ENCODE results near the gene NEO1.
"Not testable (repeated sequence)": the region's sequence is repeated elsewhere in the genome, so short reads cannot be mapped to it uniquely, and the experiment has no call there.

NEO1 gene

DNA sequence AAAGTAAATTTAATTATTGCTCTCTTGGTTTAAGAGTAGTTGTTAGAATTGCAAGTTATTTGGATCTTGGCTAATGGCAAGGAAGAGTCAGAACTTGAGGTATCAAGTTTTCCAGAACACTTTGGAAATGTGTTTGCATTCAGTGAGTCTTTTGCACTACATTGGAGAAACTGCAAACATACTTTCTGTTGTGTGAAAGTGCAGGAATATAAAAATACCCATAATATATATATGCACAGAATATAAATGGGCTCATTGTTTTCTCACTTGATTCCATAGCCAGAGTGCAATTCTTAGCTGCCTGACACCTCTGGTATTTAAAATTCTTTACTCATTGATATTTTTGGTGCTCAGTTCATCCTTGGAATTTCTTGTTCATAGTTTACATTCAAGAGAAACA lies 223.6 kb downstream of the NEO1 start:
- no peak for DNase-seq

DNA sequence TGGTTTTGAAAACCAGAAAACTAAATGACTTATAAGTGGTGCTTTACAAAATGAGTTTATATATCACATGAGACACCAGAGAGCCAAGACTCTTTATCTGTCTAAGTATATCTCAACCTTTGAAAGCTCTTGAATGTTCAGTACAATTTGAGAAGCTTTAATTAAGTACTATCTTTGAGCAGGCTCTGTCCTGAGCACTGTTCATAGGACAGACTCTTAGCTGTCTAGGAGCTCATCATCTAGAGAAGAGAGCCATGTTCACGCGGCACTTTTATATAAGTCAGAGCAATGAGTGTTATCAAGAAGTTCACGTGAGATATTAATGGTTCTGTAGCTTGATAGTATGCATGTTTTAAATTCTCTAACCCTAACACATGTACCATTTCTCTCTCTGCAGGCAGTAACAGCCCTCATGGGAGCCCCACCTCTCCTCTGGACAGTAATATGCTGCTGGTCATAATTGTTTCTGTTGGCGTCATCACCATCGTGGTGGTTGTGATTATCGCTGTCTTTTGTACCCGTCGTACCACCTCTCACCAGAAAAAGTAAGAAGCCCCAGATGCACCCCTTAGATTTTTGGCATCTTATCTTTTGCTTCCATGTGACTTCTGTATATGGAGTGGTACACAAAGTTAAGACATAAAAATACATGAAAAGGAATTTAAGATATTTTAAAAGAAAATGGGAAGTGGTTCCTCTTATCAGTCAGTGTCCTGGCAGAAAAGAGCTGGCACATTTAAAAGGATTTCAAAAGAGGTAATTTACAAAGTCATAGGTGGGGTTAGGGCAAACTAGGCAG lies 230.5 kb downstream of the NEO1 start:
- no peak for DNase-seq

- no peak for DNase-seq
These were observed 231.2 kb downstream of the NEO1 start for GRCh38 chr15:73283366-73283962.

GRCh38 chr15:73284090-73284716 lies 231.9 kb downstream of the NEO1 start:
- no peak for DNase-seq

DNA sequence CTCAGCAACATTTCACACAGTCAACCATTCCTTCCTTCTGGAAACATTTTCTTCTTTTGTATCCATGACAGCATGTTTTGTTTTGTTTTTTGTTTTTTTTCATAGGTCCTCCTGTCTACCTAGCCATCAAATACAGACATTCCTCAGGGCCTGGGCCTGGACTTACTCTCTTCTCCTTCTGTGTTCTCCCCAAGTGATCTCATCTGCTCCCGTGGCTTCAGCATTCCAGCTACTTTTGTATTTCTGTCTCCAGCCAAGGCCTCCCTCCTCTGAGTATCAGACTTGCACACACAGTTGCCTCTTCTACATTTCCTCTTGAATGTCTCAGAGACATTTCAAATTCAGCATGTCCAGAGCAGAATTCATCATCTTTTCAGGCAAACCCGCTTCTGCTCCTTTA lies 234.0 kb downstream of the NEO1 start:
- no peak for DNase-seq

DNA sequence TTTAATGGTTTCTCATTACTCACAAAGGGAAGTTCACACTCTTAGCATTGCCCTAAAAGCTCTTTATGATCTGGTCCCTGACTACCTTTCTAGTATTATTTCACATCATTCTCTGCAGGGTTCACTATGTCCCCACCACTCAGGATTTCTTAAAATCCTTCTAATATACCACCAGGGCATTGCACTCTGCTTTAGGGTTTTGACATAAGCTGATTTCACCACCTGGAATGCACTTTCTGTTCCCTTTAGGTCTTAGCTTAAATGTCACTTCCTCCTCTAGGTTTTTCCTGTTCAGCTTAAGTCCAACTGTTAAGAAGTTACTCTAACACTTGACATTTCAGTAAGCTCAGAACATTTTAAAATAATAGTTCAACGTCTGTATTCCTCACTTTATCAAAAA lies 234.8 kb downstream of the NEO1 start:
- DNase-seq, result no peak

GRCh38 chr15:73291441-73291840 lies 239.2 kb downstream of the NEO1 start:
- no peak for DNase-seq

DNA sequence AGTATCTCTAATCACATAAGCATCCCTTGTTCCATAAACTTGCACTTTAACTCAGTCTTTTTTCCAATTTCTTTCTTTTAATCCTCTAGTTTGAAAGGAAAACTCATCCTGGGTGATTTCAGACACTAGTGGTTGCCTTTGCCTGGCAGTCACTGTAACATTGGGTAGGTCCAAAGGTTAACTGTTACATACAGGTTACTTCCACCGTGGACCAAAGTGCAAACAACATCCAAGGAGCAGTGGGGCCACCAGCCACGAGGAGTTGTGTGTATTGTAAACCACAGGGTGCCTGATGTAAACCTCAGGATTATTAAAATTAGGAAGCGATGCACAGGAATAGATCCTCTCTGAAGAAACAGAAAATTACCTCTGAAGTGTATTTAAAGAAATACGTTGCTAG lies 241.5 kb downstream of the NEO1 start:
- no peak for DNase-seq

DNA sequence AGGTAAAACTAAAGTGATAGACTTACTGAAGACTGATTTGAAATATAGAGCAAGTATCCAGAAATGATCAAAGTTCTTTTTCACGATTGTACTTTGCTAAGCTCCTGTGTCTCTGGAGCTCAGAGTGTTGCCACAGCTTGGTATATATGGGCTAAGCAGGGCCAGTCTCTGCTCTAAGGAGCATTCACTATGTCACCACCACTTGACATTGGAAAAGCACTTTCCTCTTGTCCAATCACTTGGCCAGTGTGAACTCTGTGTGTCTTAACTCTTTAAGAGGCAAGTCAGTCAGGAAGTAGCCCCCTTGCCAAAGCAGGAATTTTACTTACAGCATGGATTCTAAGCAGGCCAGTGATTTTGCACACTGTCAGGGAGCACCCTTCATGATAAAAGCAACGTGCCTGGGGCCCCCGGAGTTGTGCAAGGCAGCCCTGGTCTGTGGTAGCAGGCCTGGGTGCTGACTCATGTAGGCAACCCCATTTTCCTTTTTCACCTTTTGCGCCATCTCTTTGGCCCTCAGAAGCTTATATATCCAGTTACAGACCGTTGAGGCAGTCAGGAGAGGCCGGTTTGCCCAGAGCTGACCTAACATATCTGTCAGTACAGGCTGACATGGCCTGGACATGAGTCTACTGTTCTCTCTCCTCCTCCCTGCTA lies 243.5 kb downstream of the NEO1 start:
- DNase-seq, result no peak

DNA sequence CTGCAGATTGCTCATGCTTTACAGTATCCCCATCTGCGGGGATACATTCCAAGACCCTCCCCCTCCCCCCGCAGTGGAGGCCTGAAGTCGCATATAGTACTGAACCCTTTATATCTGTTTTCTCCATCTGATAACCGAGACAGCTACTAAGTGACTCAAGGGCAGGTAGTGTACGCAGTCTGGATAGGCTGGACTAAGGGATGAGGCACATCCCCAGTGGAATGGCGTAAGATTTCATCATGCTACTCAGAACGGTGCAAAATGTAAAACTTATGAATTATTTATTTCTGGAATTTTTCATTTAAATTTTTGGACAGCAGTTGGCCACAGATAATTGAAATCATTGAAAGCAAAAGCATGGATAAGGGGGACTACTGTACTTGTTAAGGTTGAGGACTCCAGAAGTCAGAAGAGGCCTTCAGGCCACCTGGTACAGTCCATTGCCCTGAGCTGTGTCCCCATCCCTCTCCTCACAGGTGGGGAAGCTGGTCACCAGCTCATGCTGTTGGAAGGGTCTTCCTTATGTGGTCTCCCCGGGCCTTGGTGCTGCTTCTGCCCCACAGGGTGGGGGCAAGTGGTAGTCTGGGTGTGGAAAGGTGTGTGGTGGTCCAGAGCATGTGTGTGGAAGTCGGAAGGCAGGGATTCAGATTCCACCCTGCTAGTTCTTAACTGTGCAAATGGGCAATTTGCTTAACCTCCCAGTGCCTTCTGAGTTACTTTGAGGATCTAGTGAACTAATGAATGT lies 244.5 kb downstream of the NEO1 start:
- no peak for DNase-seq

- DNase-seq, result no peak
These were observed 246.4 kb downstream of the NEO1 start for GRCh38 chr15:73298522-73299245.

DNA sequence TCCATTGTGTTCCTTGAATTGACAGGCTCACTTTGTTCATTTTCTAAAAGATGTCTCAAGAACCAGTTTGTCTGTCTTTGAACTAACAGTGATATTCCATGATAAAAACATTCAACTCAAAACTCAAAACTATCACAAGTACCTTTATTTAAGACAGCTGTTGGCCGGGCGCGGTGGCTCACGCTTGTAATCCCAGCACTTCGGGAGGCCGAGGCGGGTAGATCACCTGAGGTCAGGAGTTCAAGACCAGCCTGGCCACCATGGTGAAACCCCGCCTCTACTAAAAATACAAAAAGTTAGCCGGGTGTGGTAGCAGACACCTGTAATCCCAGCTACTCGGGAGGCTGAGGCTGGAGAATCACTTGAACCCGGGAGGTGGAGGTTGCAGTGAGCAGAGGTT lies 248.0 kb downstream of the NEO1 start:
- DNase-seq, result not testable (repeated sequence)

DNA sequence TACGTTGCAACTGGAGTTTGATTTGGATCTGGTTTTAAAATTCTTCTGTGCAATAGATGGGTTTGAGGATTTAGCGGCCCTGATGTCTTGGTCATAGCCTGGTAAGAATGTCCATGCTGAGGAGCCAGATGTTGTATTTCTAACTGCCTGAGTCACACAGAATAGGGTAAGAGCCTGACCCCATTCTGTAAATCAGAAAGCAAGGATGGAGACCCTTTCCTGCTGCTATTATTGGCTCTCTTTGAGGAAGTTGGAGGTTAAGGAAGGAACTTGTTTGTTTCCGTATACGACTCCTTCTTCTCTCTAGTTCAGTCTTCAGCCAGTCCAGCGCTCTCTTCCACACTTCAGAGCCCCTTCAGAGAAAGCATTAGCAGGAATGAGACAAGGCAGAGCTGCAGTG lies 251.4 kb downstream of the NEO1 start:
- DNase-seq, result no peak

GRCh38 chr15:73305331-73306211 lies 253.3 kb downstream of the NEO1 start:
- no peak for DNase-seq

- no peak for DNase-seq
These were observed 256.0 kb downstream of the NEO1 start for GRCh38 chr15:73308305-73308704.

DNA sequence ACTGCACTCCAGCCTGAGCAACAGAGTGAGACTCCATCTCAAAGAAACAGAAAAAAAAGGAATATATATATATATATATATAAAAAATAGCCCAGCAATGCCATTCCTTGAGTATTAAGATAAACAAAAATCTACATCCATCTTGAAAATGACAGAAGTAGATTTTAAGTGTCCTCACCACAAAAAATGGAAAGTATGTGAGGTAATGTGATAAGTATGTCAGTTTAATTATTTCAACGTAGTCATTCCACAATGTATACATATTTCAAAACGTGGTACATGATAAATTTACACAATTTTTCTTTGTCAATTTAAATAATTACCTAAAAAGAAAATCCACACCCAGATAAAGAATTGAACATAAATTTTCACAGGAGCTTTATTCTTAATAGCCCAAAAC lies 261.6 kb downstream of the NEO1 start:
- no peak for DNase-seq

DNA sequence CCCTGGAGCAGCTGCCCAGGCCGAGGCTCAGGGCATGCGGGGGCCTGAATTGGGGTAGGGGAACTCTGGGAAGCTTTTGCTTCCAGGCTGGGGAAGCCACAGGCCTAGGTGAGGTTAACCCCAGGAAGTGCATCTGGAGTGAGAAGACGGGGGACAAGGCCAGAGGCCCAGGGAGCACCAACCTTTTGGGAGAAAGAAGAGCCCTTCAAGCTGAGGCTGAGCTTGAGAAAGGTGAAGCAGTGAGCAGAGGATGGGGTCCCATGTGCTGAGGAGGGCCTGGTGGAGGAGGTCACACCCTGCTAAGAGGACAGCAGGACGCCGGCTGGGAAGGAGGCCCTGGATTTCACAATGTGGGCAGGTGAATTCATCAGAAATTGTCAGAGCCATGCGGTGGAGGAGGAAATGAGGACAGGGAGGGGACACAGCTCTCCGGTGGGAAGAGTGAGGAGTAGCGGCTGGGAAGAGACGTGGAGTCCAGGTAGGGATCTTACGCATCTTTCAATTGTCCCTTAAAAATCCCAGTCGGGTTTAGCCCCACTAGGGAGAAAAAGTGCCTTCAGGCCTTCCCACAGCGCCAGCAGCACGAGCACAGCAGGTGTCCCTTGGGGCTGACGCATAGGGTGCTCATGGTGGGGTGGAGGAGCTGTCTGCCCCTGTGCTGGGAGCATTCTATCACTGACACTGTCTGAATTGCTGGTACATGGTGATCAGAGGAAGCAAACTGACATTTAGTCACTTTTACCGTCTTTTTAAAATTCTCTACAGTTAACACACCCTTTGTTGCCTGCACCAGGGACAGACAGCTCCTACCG lies 265.6 kb downstream of the NEO1 start:
- no peak for DNase-seq

DNA sequence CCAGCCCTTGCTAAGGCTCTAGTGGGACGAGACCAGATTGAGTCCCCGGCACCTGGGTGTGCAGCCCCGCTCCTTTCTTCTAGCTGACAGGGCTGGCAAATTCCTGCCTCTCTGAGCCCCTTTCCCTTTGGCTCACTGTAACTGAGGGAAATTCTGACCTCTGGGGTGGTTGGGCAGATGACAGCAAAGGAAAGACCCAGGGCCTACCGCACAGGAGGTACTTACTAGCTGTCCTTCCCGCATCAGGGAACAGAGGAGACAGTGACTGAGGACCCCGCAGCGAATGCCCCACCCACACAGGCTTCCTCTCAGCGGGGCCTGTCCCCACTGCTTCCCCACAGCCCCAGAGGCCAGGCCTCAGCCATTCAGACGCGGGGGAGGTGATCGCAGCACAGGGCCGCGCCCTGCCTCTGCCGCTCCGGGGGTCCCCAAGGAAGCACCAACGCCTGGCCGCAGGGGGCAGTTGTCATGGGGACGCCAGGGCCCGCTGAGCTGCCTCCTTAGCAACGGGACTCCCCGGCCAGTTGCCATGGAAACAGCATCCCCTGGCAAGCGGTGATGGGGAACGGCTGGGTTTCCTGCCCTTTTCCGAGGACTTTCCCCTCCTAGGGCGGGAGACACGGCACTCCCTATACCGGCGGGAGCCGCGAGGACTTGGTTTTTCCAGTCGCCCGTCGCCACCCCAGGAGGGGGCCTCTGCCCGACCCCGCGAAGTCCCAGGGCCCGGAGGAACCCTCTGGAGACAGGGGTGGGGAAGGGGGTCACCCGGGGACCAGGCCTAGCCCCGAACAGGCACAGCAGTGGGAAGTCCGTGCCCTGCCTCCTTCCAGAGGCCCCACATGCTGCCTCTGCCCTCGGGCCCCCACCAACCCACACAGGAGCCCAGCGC lies 266.4 kb downstream of the NEO1 start:
- no peak for DNase-seq
